Measurements from ENCODE around the gene PTPRD.

PTPRD gene

DNA sequence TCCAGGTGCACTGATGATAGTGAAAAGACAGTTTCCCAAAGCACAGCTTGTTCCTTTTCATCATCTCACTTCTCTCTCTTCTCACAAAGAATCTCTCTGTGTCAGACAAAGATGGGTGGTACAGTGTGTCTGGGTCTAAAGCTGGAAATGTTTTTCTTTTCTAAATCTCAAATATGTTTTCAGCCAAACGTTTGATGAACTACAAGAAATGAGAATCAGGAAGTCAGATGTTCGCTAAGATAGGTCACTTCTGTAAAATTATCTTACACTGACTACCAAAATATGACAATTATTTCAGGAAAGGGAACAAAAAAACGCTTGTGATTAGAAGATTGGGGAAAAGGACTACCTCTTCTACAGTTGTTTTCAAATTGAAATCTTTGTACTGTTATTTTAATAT, 708.8 kb downstream of the PTPRD start:
- no peak for FAIRE-seq
- no peak for DNase-seq (ENCODE audit: insufficient read length)
- TF ChIP-seq TAF1 (IDR thresholded peaks at IDR 0.05; ENCODE audit: borderline replicate concordance, low read depth, low read length) (no peak), POLR2A (IDR thresholded peaks at IDR 0.05; ENCODE audit: low read depth, low read length) (no peak), POLR2AphosphoS5 (IDR thresholded peaks at IDR 0.05; ENCODE audit: low read depth, low read length) (no peak)

GRCh38 chr9:9901624-9902023, 711.2 kb downstream of the PTPRD start:
- FAIRE-seq = no peak
- DNase-seq (ENCODE audit: insufficient read length) = no peak
- TF ChIP-seq TAF1 (IDR thresholded peaks at IDR 0.05; ENCODE audit: borderline replicate concordance, low read depth, low read length) (no peak), POLR2A (IDR thresholded peaks at IDR 0.05; ENCODE audit: low read depth, low read length) (no peak), POLR2AphosphoS5 (IDR thresholded peaks at IDR 0.05; ENCODE audit: low read depth, low read length) (no peak)

GRCh38 chr9:9893837-9894236, 719.0 kb downstream of the PTPRD start:
- DNase-seq (ENCODE audit: insufficient read length) = no peak
- FAIRE-seq = no peak
- no peak for TF ChIP-seq POLR2AphosphoS5 (IDR thresholded peaks at IDR 0.05; ENCODE audit: low read depth, low read length)
- TF ChIP-seq TAF1 (IDR thresholded peaks at IDR 0.05; ENCODE audit: borderline replicate concordance, low read depth, low read length) = no peak
- no peak for TF ChIP-seq POLR2A (IDR thresholded peaks at IDR 0.05; ENCODE audit: low read depth, low read length)

DNA sequence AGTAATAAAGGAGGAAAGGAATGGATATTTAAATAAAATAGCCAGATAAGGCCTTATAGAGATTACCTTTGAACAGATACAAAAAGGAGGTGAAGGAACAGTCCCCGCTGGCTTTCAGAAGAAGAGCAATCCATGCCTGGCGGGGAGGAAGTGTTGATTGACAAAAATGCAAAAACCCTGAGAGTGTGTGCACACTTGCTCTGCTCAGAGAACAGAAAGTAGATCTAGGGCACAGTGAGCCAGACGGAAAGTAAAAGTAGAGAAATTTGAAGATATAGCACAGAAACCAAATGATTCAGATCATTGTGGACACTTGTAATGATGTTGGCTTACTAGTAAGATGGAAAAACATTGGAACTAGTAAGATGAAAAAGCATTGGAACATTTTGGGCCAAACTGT, 720.6 kb downstream of the PTPRD start:
- TF ChIP-seq TAF1 (IDR thresholded peaks at IDR 0.05; ENCODE audit: borderline replicate concordance, low read depth, low read length) = no peak
- TF ChIP-seq POLR2AphosphoS5 (IDR thresholded peaks at IDR 0.05; ENCODE audit: low read depth, low read length) = no peak
- FAIRE-seq (no peak), DNase-seq (ENCODE audit: insufficient read length) (no peak)

DNA sequence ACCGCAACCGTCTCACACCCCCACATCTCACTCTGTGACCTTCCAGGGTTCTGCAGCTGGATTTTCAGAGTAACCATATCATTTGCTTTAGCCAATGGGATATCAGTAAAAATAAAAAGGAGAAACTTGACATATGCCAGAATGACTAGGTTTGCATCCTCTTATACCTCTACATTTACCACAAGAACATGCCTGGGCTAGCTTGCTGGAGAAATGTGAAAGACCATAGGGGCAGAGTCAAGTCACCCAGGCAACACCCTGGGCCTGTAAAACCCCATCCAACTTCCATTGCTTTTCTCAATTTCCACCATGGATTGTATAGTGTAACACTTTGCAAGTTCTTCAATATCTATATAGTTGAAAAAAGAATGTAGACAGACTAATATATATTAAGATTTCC, 731.1 kb downstream of the PTPRD start:
- no peak for TF ChIP-seq POLR2AphosphoS5 (IDR thresholded peaks at IDR 0.05; ENCODE audit: low read depth, low read length)
- no peak for TF ChIP-seq TAF1 (IDR thresholded peaks at IDR 0.05; ENCODE audit: borderline replicate concordance, low read depth, low read length)
- TF ChIP-seq POLR2A (IDR thresholded peaks at IDR 0.05; ENCODE audit: low read depth, low read length) = no peak
- DNase-seq (ENCODE audit: insufficient read length) = no peak
- no peak for FAIRE-seq

GRCh38 chr9:9874270-9874669, 738.5 kb downstream of the PTPRD start:
- no peak for FAIRE-seq
- no peak for DNase-seq (ENCODE audit: insufficient read length)
- no peak for TF ChIP-seq TAF1 (IDR thresholded peaks at IDR 0.05; ENCODE audit: borderline replicate concordance, low read depth, low read length)
- TF ChIP-seq POLR2A (IDR thresholded peaks at IDR 0.05; ENCODE audit: low read depth, low read length) = no peak
- TF ChIP-seq POLR2AphosphoS5 (IDR thresholded peaks at IDR 0.05; ENCODE audit: low read depth, low read length) = no peak

- no peak for TF ChIP-seq POLR2AphosphoS5 (IDR thresholded peaks at IDR 0.05; ENCODE audit: low read depth, low read length)
- no peak for TF ChIP-seq TAF1 (IDR thresholded peaks at IDR 0.05; ENCODE audit: borderline replicate concordance, low read depth, low read length)
- TF ChIP-seq POLR2A (IDR thresholded peaks at IDR 0.05; ENCODE audit: low read depth, low read length) = no peak
- FAIRE-seq (no peak), DNase-seq (ENCODE audit: insufficient read length) (no peak)
These were observed 750.5 kb downstream of the PTPRD start for GRCh38 chr9:9862235-9862810.

DNA sequence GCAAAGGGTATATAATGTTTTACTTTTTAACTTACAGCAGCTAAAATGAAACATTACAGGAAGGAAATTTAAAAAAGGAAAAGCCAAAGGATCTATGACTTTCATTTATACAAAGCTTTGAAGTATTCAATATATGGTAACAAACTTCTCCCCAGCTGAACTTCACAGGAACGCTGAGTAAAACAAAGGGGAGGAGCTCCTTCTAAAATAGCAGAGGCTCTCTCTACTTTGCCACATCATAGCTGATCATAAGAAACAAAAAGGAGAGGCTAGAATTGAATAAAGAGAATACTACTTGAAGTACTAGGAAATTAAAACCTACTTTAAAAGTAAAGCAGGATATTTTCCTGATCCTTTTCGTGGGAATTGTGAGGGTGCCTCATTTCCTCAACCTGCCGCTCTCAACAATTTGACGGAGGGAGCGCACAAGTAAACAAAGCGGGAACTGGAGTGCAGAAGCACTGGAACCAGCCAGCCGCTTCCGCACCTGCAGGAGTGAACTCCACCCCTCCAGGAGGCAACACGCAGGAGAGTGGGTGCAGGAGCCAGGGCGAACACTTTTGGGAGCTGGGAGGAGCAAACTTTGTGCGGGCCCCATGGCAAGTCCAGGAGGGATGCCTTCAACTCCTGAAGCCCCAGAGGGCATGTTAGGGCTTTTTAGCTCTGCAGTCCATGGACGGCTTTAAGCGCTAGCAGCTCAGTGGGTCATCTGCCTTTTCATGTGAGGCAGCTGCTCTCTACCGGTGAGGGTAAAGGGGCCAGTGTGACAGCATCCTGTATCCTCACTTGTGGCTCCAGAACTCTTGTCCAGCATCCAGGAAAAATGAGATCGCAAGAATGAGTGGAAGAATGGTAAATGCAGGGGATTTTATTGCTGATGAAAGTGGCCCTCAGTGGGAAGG, 757.4 kb downstream of the PTPRD start:
- no peak for DNase-seq (ENCODE audit: insufficient read length)
- no peak for FAIRE-seq
- TF ChIP-seq POLR2A (IDR thresholded peaks at IDR 0.05; ENCODE audit: low read depth, low read length) (no peak), POLR2AphosphoS5 (IDR thresholded peaks at IDR 0.05; ENCODE audit: low read depth, low read length) (no peak), TAF1 (IDR thresholded peaks at IDR 0.05; ENCODE audit: borderline replicate concordance, low read depth, low read length) (no peak)

GRCh38 chr9:9847750-9848149, 765.1 kb downstream of the PTPRD start:
- FAIRE-seq = no peak
- DNase-seq (ENCODE audit: insufficient read length) = no peak
- TF ChIP-seq POLR2AphosphoS5 (IDR thresholded peaks at IDR 0.05; ENCODE audit: low read depth, low read length) (no peak), POLR2A (IDR thresholded peaks at IDR 0.05; ENCODE audit: low read depth, low read length) (no peak), TAF1 (IDR thresholded peaks at IDR 0.05; ENCODE audit: borderline replicate concordance, low read depth, low read length) (no peak)

DNA sequence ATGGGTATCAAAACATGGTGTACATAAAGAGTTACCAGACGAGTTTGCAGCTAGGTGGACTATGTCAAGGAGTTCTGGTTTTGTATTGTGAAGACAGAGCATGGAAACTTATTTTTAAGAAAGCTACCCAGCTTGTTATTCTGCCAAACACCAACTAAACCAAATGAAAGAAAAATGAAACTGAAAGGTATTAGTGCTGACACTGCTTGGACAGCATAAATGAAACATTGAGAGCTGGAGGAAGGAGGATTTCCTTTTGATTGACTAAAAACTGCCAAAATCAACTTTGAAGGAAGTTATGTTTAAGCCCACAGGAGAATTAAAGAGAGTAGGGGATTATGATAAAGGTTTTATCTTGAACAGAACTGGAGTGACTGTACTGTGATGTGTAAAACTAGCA, 766.2 kb downstream of the PTPRD start:
- DNase-seq (ENCODE audit: insufficient read length) (no peak), FAIRE-seq (no peak)
- TF ChIP-seq POLR2A (IDR thresholded peaks at IDR 0.05; ENCODE audit: low read depth, low read length) = no peak
- no peak for TF ChIP-seq POLR2AphosphoS5 (IDR thresholded peaks at IDR 0.05; ENCODE audit: low read depth, low read length)
- no peak for TF ChIP-seq TAF1 (IDR thresholded peaks at IDR 0.05; ENCODE audit: borderline replicate concordance, low read depth, low read length)

DNA sequence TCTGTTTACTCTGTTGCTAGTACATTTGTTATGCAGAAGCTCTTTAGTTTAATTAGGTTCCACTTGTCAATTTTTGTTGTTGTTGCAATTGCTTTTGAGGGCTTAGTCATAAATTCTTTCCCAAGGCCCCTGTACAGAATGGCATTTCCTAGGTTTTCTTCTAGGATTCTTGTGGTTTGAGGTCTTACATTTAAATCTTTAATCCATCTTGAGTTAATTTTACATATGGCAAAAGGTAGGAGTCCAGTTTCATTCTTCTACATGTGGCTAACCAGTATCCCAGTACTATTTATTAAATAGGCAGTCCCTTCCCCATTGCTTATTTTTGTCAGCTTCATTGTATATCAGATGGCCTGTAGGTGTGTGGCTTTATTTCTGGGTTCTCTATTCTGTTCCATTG, 792.4 kb downstream of the PTPRD start:
- no peak for FAIRE-seq
- no peak for DNase-seq (ENCODE audit: insufficient read length)
- TF ChIP-seq POLR2A (IDR thresholded peaks at IDR 0.05; ENCODE audit: low read depth, low read length) = no peak
- no peak for TF ChIP-seq TAF1 (IDR thresholded peaks at IDR 0.05; ENCODE audit: borderline replicate concordance, low read depth, low read length)
- TF ChIP-seq POLR2AphosphoS5 (IDR thresholded peaks at IDR 0.05; ENCODE audit: low read depth, low read length) = no peak

DNA sequence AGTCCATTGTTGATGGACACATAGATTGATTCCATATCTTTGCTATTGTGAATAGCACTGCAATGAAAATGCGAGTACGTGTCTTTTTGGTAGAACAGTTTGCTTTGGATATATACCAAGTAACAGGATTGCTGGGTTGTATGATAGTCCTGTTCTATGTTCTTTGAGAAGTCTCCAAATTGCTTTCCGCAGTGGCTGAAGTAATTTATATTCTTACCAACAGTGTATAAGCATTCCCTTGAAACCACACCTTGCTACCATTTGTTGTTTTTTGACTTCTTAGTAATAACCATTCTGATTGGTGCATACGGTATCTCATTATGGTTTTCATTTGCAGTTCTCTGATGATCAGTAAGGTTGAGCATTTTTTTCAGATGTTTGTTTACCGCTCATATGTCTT, 792.9 kb downstream of the PTPRD start:
- FAIRE-seq = no peak
- no peak for TF ChIP-seq POLR2A (IDR thresholded peaks at IDR 0.05; ENCODE audit: low read depth, low read length)
- no peak for TF ChIP-seq POLR2AphosphoS5 (IDR thresholded peaks at IDR 0.05; ENCODE audit: low read depth, low read length)
- TF ChIP-seq TAF1 (IDR thresholded peaks at IDR 0.05; ENCODE audit: borderline replicate concordance, low read depth, low read length) = no peak
- DNase-seq (ENCODE audit: insufficient read length) = no peak

Data from GM12892 (cell line).